Body of pancreas (tissue), 4 donors: ENCODE results near the gene ILRUN.

Source experiments
- POLR2A ChIP-seq, 3 donors: fragments of 450-650 bp; IDR thresholded peaks; one replicate each; pipeline ENCODE4 v1.6.1; 2016; ENCODE audit warnings: antibody characterized with exemption in 3 of 3, mild to moderate bottlenecking in 2 of 3
- TF ChIP-seq, protein P1 (sequence below), 7 experiments: fragments of 450-650 bp in 4 of 7; fragments of 200-600 bp in 3 of 7; sonication (generic) in 3 of 7; IDR thresholded peaks; one replicate each; pipeline ENCODE4 v1.5.1; 2016 to 2019; ENCODE audit warnings: antibody characterized with exemption in 7 of 7

DNA sequence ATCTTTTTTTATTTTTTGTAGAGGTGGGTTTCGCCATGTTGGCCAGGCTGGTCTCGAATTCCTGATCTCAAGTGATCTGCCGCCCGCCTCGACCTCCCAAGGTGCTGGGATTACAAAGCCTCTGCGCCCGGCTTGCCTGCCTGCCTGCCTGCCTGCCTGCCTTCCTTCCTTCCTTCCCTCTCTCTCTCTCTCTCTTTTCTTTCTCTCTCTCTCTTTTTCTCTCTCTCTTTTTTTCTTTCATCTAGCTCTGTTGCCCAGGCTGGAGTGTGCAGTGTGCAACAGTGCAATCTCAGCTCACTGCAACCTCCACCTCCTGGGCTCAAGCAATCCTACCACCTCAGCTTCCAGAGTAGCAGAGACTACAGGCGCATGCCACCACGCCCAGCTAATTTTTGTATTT lies 4.6 kb upstream of the ILRUN start:
- TF ChIP-seq, protein P1, sequence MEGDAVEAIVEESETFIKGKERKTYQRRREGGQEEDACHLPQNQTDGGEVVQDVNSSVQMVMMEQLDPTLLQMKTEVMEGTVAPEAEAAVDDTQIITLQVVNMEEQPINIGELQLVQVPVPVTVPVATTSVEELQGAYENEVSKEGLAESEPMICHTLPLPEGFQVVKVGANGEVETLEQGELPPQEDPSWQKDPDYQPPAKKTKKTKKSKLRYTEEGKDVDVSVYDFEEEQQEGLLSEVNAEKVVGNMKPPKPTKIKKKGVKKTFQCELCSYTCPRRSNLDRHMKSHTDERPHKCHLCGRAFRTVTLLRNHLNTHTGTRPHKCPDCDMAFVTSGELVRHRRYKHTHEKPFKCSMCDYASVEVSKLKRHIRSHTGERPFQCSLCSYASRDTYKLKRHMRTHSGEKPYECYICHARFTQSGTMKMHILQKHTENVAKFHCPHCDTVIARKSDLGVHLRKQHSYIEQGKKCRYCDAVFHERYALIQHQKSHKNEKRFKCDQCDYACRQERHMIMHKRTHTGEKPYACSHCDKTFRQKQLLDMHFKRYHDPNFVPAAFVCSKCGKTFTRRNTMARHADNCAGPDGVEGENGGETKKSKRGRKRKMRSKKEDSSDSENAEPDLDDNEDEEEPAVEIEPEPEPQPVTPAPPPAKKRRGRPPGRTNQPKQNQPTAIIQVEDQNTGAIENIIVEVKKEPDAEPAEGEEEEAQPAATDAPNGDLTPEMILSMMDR (IDR thresholded peaks at IDR 0.05), result no peak
- TF ChIP-seq POLR2A (IDR thresholded peaks at IDR 0.05), result no peak
